HG03460 (cell line): Measurements from ENCODE around the gene EMCN.

Source experiments
- ATAC-seq: cut with Tn5 transposase; IDR thresholded peaks from one replicate; pipeline ENCODE4 v1.9.1; 2021; ENCODE audit not compliant: unreplicated experiment

Gene EMCN

GRCh38 chr4:100493756-100494155 is 24.1 kb downstream of the EMCN start:
- ATAC-seq, result no peak

- no peak for ATAC-seq
Measured at GRCh38 chr4:100492129-100492528, 25.7 kb downstream of the EMCN start.

- ATAC-seq, result no peak
Measured at GRCh38 chr4:100489305-100489704, 28.5 kb downstream of the EMCN start.

GRCh38 chr4:100486496-100486895 is 31.3 kb downstream of the EMCN start:
- ATAC-seq, result no peak

- no peak for ATAC-seq
Measured at GRCh38 chr4:100483796-100484195, 34.0 kb downstream of the EMCN start.

- no peak for ATAC-seq
Measured at GRCh38 chr4:100479971-100480370, 37.9 kb downstream of the EMCN start.

- no peak for ATAC-seq
Measured at GRCh38 chr4:100469555-100469954, 48.3 kb downstream of the EMCN start.

GRCh38 chr4:100466501-100466900 is 51.3 kb downstream of the EMCN start:
- ATAC-seq, result no peak

- ATAC-seq, result no peak
Measured at GRCh38 chr4:100461807-100462605, 55.8 kb downstream of the EMCN start.

GRCh38 chr4:100450449-100450848 is 67.4 kb downstream of the EMCN start:
- no peak for ATAC-seq

- no peak for ATAC-seq
Measured at GRCh38 chr4:100431416-100431815, 86.4 kb downstream of the EMCN start.

GRCh38 chr4:100430451-100430850 is 87.4 kb downstream of the EMCN start:
- no peak for ATAC-seq

GRCh38 chr4:100429616-100430015 is 88.2 kb downstream of the EMCN start:
- no peak for ATAC-seq

- no peak for ATAC-seq
Measured at GRCh38 chr4:100428051-100428450, 89.8 kb downstream of the EMCN start.

GRCh38 chr4:100424376-100424775 is 93.4 kb downstream of the EMCN start:
- no peak for ATAC-seq

GRCh38 chr4:100422894-100423293 is 94.9 kb downstream of the EMCN start:
- ATAC-seq, result no peak

- ATAC-seq, result no peak
Measured at GRCh38 chr4:100421361-100421978, 96.4 kb downstream of the EMCN start.

GRCh38 chr4:100420571-100420970 is 97.3 kb downstream of the EMCN start:
- no peak for ATAC-seq

- no peak for ATAC-seq
Measured at GRCh38 chr4:100417565-100417964, 100.3 kb downstream of the EMCN start.

GRCh38 chr4:100414016-100414790 is 103.6 kb downstream of the EMCN start:
- ATAC-seq, result no peak

- no peak for ATAC-seq
Measured at GRCh38 chr4:100391863-100392262, 126.0 kb downstream of the EMCN start.

GRCh38 chr4:100391086-100391485 is 126.7 kb downstream of the EMCN start:
- ATAC-seq, result no peak
